NAMALWA (cell line): ENCODE data around the gene LRMDA.
A peak's percentile ranks its signal among the peaks of the same experiment; 100 is the strongest.

Experiments
- DNase-seq: peaks from one replicate; pipeline ENCODE4 v3.0.0-alpha.2; 2015; ENCODE audit warnings: low spot score

The LRMDA gene

DNA sequence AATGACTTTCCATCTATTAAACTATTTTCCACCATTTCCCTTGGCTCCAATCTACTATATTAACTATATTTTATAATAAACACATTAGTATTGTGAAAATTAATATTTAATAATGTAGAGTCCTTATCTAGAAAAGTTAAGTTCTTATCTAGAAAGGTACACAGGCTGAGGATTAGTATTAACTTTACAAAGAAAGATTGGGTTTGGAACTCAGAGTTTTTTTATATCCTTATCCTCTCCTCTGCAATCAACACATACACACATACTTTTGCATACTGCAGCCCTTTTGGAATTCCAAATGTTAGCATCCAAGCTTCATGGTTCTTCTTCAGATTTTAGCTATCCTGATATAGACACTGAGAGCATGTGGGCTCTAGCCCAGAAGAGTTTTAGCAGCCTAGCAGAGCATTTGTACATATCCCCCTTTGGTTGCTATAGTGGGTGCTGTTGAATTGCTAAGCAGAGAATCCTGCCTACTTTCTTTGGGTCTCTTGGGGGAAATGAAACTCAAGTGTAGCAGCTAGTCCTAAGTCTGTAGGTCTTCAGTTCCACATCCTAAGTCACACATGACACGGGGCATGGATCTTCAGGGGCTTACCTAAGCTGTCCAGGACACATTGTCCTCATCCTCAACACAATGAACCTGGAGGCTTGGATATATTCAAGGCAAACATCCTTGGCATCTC lies 874.6 kb downstream of the LRMDA start:
- no peak for DNase-seq

DNA sequence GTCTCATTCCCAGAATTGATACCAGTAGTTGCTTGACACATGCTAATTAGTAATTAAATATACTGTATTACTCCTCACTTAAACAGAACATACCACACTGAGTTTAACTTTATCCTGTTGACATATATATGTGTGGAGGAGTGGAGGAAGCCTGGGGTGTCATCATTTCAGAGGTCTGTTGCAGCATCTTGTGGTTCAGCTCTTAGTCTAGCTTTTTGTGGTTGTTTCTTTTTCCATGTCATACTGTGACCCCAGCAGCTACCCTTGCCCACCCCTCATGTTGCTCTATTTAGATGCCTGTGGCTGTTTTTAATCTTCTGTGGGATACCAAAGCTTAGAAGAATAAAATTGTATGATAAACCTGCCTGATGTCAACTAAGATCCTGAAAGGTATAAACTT lies 875.4 kb downstream of the LRMDA start:
- no peak for DNase-seq

DNA sequence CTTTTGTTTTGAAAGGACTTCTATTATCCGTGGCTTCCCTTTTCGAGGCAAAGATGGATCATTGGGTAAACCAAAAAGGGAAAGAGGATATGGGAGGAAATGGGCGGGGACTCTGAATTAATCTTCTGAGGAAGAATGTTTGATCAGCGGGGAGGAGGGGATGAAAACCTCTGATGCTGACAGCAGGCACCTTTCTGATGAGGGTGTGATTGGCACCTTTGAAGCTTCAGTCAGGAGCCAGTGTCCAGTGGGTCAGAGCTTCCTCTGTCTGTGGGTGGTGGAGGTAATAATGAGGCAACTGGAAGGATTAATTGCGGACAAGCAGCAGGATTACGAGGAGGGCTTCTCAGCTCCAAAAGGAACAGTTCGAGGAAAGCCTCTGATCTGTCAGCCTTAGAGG lies 877.6 kb downstream of the LRMDA start:
- DNase-seq, result no peak

DNA sequence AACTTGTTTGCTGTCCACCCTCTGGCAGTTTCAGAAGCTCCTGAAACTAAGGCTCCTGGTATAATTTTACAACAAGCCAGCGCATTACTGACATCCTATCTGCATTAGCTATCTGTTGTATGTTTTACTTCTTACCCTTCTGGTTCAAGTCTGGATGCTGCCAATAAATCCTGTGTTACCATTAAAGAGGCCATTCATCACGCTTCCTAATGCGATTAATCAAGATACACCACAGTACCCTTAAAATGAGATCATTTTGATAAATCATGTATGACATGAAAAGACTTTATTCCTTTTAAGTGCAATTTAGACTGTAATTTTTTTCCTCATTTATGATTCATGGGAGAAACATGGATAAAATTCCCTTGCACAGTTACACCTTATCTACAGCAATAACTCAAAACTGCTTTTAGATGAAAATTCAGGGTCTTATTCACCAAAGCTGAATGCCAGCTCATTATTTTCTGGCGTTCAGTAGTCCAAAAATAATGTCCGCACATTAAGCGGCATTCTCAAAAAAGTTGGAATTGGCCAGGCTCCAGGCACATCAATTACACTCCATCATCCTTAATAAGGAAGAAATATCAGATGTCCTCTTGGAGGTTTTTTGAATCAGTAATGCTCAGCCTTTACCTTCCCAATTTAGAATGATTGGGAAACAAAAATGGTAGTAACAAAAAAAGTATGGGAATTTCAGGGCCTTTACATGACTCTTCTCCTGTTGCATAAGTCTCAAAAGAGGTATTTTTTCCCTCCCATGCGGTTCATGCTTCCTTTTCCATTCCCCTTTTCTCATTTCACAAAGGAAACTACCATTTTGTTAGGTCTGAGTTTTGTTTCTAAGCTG lies 878.5 kb downstream of the LRMDA start:
- DNase-seq, result no peak

DNA sequence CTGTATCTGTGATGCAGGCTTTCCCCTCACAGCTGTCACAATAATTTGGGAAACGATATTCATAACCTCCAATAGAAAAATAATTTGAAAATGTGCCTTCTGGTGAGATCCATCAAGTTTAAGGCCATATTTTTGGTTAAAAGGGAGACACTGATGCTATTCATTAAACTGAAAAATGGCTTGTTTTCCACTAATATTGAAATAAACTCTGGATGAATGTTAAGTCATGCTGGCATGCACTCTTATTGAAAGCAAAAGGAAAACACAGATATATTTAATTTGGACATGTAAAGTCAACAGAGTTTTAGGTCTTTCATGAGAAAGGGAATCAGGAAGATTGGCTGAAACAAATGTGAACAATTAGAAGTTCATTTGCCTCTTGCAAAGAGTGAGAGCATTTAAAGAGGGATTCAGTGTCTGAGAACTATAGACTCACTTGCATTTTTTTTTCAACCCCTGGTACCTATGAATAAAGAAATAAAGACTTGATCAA lies 879.2 kb downstream of the LRMDA start:
- no peak for DNase-seq

DNA sequence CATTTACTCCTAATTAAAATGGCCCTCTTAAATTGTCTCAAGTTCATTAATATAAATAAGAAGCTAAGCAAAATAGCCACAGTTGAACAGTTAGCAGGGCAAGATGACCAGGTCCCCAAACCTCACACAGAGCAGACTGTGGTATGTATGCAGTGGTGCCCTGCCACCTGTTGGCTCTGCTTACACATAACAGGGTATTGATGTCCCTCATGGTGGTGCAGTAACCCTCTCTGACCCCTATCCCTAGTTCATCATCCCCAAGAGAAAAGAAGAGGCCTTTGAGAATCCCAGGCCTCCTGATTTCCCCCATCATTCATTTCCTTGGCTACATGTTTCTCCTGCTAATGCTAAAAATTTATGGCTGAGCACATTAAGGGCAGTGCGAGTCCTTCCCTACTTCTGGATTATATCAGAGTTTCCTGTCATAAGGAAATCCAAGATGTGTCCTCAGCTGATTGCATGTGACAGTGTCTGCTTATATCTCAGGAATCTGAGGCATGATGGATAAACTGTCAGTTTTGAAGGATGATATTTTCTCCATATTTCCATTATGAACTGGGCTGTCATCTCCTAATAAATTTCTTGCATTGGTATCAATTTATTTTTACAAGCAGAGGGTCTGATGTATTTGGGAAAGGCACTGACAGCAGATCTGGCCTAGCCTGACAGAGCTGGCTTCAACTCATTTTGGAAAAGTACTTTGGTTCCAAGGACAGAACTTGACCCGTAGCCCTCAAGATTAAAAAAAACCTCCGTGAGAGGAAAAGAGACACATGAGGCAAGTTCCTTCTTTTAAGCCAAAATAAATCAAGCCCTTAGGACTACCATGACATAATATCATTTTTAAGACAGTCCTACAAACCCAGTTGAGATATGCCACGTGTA lies 880.6 kb downstream of the LRMDA start:
- DNase-seq, result peak; percentile 21

DNA sequence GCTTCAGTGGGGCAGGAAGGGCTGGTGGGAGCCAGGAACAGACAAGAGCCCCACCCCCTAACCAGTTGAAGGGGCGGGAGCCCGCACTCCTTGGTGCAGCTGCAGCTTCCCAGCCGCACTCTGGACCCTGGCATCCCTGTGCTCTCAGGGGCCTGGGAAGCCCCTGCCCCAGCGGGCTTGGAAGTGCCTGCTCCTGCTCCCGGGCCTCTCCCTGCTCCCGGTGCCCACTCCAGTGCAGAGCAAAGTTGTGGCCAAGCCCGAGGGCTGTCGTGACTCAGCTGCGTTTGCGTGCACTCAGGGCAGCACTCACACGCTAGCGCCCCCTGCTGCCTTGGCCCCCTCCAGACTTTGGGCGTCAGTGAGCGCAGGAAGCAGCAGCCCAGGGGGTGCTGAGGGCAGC lies 883.8 kb downstream of the LRMDA start:
- no peak for DNase-seq

DNA sequence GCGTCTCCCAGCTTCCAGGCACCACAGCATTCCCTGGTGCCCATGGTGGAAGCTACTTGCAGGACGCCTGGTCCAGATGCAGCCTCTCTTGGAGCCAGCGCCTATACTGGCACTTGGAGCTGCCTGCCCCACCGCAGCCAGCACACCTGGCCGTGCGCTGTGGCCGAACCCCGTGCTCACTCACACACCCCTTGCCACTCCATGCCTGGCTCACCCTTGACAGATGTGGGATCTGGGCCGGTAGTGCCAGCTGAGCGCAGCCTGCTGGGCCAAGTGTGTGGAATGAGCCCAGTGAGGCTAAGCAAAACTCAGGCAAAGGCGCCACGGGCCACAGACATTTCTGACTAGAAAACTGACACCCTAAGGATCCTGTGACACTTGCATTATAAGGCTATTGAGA lies 884.8 kb downstream of the LRMDA start:
- DNase-seq, result no peak

DNA sequence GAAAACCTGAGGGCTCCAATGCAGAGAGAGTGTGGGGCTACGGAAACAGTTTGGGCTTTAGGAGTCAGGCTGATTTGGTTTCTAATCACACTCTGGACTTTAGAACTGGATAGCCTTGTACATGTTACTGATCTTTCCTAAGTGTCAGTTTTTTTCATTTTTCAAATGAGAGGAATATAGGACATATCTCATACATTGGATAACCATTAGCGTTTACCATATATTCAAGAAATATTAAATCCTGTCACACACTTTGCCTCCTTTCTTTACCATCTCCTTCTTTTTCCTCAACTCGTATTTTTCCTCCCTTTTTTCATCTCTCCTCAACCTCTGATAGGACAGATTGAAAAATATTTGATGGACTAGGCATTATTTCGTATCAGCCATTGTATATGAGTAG lies 885.7 kb downstream of the LRMDA start:
- no peak for DNase-seq

DNA sequence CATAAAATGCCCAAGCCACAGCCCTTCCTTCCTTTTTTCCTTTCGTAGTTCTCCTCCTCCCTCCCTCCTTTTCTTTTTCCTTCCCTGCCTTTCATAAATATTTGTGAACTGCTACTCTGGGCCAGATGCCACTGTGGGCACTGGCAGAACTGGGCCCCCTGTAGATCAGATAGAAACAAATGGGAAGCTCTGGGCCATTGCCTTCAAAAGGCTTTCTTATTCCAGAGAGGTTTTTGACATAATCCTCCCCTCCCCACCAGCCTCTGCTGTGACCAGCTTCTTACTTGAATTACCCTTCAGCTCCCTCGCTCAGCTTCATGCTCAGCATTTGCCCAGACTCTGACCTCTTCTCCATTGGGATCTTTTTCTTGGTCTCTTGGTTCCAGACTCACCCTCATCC lies 886.8 kb downstream of the LRMDA start:
- DNase-seq, result no peak

DNA sequence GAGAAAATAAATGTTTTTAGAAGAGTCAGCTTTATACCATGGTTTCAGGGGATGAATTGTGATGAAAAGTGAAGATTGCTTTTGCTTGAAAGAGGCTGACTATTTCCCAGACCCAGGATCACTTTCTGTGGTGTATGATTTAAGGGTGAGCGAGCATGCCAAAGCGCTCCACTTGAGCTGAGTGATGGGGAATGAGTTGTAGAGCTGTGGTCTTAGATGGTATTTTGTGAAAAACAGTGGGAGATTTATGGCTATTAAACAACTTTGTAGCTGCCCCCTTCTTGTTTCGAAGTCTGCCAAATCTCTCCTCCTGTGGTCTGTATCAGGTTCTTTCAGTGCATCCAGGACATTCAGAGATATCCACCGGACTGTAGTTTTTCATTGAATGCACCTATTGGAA lies 888.2 kb downstream of the LRMDA start:
- DNase-seq, result no peak

DNA sequence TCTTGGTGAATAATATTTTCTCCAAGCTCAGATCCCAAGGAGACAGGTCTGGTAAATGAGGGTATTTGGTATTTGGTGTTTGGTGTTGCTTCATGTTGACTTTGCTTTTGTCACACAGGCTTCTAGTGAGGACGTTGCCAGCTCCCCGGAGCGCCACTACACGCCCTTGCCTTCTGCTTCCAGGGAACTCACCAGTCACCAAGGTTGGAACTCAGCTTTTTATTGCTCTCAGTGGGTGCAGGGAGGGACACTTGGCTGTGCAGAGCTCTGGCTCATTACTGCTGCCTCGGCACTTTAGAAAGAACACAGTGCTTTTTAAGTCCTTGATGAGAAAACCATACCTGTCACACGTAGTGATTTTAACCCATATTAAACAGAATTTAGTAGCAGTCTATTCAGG lies 892.9 kb downstream of the LRMDA start:
- DNase-seq, result no peak

DNA sequence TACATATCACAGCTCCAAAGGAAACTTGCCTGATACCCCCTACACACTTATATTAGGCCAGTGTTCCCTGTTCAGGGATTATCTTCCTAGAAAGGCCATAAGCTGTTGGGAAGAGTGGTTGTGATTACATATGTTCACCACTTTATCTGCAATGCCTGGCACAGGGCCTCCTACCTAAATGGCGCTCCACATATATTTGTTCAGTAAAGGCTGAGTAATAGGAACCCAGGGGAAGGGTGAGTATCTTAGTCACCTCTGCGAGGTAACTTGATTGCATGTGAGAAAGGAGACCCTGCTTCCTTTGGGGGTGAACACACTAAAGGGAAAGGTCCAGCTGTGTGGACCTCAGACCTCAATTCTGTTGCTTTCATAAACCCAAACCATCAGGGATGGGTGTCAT lies 896.0 kb downstream of the LRMDA start:
- DNase-seq, result no peak

DNA sequence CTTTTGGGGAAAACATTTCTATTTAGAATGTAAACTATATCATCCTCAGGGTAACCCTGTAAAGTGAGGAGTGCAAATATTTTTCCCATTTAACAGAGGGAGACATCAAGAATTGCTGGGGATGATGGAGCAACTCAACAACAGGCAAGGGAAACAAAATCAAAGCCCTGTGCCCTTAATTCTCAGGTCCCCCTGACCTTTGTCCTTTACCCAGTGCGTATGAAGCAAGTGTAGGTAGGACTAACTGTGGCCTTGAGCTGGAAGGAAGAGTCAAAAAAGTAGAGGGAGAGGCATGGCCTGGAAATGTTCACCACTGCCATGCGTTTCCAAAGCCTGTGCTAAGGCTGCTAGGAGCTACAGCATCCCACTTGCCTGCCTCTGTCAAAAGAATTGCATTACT lies 896.9 kb downstream of the LRMDA start:
- DNase-seq, result no peak

DNA sequence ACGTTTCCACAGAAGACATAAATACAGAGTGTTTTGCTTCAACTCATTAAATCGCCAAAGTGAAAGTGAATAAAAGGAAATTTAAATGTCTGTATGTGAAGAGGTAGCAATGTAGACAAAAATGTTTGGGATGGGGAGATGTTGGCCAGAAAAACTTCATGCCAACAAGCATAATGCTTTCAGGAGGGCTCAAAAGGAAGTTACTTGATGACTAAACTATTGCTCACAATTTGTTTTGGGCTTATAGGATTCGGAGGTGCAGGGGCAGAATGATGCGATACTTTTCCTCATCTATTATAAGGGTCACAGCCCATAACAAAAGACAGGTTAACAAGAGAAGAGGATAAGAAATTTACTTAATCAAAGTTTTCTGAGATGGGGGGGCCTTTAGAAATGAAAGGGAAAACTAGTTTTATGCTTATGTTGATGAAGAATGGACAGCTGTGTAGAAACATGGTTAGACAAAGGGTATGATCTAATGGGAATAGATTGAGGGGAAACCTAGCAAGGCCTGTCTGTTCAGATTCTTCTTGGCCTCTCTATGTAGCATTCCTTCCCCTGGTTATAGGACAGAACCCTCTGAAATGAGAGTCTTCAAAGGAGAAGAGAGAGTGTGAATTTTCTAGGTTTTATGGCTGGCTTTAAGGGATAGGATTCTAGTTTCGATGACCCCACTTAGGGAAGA lies 898.6 kb downstream of the LRMDA start:
- no peak for DNase-seq

DNA sequence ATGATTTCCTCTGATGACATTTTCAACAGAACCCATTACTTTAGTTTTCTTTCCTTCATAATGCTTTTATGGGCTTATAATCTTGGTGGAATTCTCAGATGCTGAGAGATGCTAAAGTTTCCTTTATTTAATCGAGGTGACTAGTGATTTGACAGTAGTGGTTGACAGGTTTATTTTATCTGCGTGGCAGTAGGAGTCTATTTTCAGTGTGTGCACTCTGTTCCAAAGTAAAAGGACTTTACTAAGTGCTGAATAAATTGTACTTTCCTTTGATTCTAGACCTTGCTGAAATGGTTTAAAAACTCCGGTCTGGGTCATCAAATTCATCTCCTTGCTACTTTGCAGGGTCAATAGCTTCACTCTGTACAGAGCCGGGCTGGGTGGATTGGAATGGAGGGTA lies 900.3 kb downstream of the LRMDA start:
- no peak for DNase-seq

DNA sequence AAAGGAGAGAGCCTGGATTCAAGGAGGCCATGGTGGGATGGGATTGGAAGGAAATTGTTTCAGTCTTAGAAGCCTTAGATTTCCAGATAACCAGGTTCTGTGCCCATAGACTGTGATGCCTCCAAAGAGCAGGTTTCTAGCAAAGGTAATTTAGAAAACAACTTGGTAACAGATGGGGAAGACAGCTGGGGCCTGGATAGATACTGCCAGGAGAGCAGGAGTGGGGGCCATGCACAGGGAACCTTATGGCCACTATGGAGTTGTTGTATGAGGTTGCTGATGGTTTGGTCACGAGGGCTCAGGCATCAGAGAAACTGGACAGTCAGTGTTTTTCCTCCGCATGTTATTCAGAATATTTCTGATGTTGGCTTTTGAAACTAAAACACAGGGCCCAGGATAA lies 901.9 kb downstream of the LRMDA start:
- no peak for DNase-seq

DNA sequence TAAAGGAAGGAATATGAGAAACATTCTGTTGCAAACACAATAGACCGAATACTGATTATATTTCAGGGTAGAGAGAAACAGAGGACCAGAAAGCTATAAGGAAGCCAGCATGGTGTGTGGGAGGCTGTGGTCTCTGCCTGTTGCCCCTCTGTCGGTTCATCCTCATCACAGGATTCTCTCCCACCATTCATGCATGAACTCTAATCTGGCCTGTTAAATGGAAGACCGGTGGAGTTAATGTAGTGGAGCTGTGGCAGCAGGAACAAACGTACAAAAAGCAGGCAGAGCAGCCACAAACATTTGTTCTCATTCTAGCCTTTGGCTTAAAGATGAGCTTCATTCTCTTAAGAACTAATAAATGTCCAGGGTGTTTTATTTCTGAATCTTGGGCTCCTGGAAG lies 902.4 kb downstream of the LRMDA start:
- DNase-seq, result no peak

DNA sequence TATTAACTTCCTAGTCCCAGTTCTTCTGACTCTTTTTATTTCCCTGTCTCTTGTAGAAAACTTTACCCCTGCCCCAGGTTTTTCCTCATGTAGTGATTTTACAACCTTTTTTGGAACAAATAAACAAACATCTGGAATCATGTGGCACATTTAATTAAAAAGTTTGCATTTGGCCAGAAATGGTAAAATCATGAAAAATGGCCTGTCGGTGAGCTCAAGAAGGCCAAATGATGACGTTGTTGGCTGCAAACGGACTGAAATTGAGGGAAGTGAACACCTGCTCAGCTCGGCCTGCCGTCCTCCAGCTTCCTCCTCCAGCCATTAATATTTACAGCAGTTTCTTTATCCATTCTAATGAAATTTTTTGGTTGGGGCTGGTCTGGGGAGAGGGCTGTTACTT lies 902.8 kb downstream of the LRMDA start:
- no peak for DNase-seq

DNA sequence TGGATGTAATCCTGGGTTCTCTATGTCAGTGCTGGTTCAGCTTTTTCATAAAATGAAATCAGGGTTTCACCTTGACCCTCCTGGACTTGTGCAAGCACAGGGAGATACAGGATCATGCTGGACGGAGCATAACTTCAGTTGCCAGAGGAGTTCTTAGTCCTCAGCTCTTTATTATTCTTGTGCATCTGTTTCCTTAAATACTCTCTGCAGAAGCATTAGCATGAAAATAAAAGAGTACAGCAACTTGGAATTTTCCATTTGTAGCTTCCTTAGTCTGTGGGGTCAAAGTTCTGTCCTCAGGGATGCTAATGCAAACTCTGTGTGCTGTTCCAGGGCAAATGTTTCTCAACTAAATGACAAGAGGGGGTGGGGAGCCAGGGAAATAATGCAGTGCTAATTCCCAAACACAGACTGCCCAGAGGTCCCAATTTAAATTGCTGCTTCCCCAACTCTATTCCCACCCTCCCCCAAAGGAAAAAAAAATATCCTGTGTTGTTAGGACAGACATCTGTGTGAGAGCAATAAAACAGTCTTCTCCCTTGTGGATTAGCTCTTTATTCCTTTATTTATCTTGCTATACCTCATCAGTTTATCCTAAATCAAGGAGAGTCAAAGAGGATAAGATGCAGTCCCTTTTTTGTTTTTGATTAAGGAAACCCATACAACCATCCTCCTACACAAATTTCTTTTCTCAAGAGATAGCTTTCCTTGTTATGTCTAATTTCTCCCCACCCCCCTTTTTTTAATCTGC lies 905.0 kb downstream of the LRMDA start:
- no peak for DNase-seq

DNA sequence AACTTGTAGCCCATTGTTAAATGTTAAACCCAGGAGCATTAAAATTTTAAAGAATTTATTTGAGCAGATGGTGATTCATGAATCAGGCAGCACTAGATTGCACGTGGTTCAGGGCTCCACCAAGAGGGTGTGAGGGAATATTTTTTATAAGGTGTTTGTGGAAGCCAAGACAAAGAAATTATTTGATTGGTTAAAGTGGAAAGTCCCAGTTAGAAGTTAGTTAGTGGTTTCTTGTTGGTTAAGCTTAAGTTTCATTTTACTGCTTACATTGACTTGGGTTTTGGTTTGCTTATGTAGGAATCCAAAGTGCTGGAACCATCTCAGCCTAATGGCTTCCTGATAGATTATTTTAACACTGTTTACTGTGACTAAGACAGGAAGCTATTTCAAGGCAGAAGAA lies 906.2 kb downstream of the LRMDA start:
- DNase-seq, result no peak
